Measurements from ENCODE around the gene RAI1.

Gene RAI1

DNA sequence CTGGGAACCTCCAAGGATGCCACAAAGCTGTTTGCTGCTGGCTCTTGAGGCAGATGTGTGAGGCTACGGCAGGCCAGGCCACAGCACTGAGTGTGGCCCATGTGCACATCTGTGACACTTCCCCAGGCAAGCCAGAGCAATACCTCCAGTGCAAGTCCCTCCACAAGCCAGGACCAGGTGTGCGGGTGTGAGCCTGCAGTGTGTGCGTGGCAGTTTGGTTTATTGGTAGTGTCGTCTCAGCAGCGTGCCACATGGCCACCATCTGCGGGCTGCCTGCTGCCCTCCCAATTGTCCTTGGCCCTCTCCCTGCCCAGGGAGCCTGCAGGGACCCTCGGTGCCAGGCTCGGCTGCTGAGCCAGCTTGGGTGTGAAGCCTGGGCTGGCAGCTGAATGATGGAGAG is 165.4 kb downstream of the RAI1 start:
- TF ChIP-seq FOXP2 (optimal IDR thresholded peaks at IDR 0.05; ENCODE audit: control extremely low read depth, extremely low read length, insufficient read depth): no peak
- no peak for TF ChIP-seq POLR2AphosphoS5 (IDR thresholded peaks at IDR 0.05; ENCODE audit: borderline replicate concordance, low read depth, low read length)
- TF ChIP-seq EZH2 (IDR thresholded peaks at IDR 0.05): no peak
- H3K36me3 ChIP-seq (ENCODE audit: insufficient read depth, low read length): no peaks in the 10 kb centered on the region
- no peaks in the 10 kb centered on the region for H3K9me3 ChIP-seq (ENCODE audit: low read depth, low read length)
- H3K9ac ChIP-seq (ENCODE audit: insufficient read length): no peak overlapping the region
- no peak overlapping the region for H3K4me3 ChIP-seq
- no peak for DNase-seq (ENCODE audit: low read depth, low spot score)
- H3K27ac ChIP-seq: no peak overlapping the region

- no peak overlapping the region for H3K4me3 ChIP-seq
- DNase-seq (ENCODE audit: low read depth, low spot score): no peak
- H3K9me3 ChIP-seq (ENCODE audit: low read depth, low read length): no peaks in the 10 kb centered on the region
- TF ChIP-seq EZH2 (IDR thresholded peaks at IDR 0.05): no peak
- TF ChIP-seq POLR2AphosphoS5 (IDR thresholded peaks at IDR 0.05; ENCODE audit: borderline replicate concordance, low read depth, low read length): no peak
- no peak for TF ChIP-seq FOXP2 (optimal IDR thresholded peaks at IDR 0.05; ENCODE audit: control extremely low read depth, extremely low read length, insufficient read depth)
- H3K27ac ChIP-seq: no peak overlapping the region
- H3K9ac ChIP-seq (ENCODE audit: insufficient read length): no peak overlapping the region
- H3K36me3 ChIP-seq (ENCODE audit: insufficient read depth, low read length): no peaks in the 10 kb centered on the region
These were observed 165.9 kb downstream of the RAI1 start for GRCh38 chr17:17847118-17847689.

DNA sequence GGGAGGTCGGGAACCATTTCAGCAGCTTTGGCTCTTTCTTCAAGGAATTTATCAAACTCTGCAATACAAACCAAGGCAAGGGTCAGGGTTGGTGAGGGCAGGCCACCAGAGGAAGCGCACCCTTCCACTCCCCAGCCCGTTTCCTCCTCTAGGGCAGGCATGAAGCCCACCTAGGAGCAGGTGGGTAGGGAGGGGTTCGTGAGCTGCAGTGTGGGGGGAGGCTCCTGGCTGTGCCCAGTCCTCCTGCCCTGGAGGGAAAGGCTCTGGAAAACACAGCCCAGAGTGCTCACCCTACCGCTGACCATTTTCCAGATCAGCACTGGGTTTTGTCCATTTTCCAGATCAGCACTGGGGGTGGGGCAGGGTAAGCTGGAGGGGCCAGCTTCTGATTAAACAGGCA is 166.5 kb downstream of the RAI1 start:
- no peak overlapping the region for H3K9ac ChIP-seq (ENCODE audit: insufficient read length)
- DNase-seq (ENCODE audit: low read depth, low spot score): no peak
- no peaks in the 10 kb centered on the region for H3K9me3 ChIP-seq (ENCODE audit: low read depth, low read length)
- no peak overlapping the region for H3K27ac ChIP-seq
- TF ChIP-seq POLR2AphosphoS5 (IDR thresholded peaks at IDR 0.05; ENCODE audit: borderline replicate concordance, low read depth, low read length): no peak
- no peak for TF ChIP-seq FOXP2 (optimal IDR thresholded peaks at IDR 0.05; ENCODE audit: control extremely low read depth, extremely low read length, insufficient read depth)
- no peak for TF ChIP-seq EZH2 (IDR thresholded peaks at IDR 0.05)
- H3K36me3 ChIP-seq (ENCODE audit: insufficient read depth, low read length): no peaks in the 10 kb centered on the region
- H3K4me3 ChIP-seq: no peak overlapping the region

DNA sequence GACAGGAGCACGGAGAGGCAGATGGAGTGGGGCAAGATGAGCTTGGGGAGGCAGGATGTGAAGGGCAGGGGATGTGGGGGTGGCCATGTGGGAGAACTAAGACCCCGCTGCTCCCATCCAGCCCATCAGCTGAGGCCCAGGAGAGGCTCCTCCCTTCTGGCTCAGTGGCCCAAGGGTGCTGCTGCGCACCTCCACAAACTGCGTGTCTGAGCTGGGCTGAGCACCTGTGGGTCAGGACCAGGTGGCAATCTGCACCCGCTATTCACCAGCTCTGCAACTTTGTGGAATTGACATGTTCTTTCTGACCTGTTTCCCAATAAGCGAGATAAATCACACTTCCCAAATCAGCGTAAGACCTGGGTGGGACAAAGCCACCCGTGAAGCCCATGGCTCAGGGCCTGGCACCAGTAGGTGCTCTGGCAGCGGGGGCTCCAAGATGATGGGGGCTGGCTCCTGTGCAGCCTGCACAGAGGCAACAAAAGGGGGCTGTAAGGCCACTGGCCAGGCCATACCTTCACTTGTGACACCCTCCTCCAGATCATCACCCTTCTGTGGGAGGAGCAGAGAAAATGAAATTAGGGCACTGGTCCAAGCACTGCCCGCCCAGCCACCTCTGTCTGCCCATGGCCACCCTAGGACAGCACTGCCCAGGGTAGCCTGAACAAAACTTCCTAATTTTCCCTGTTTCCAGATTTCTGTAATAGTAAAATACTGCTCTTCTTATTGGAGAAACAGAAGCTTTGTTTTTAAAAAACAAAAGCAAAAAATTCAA is 167.2 kb downstream of the RAI1 start:
- H3K4me3 ChIP-seq: no peak overlapping the region
- TF ChIP-seq FOXP2 (optimal IDR thresholded peaks at IDR 0.05; ENCODE audit: control extremely low read depth, extremely low read length, insufficient read depth): no peak
- no peak for TF ChIP-seq EZH2 (IDR thresholded peaks at IDR 0.05)
- no peak for TF ChIP-seq POLR2AphosphoS5 (IDR thresholded peaks at IDR 0.05; ENCODE audit: borderline replicate concordance, low read depth, low read length)
- H3K9me3 ChIP-seq (ENCODE audit: low read depth, low read length): no peaks in the 10 kb centered on the region
- H3K36me3 ChIP-seq (ENCODE audit: insufficient read depth, low read length): no peaks in the 10 kb centered on the region
- H3K9ac ChIP-seq (ENCODE audit: insufficient read length): no peak overlapping the region
- no peak for DNase-seq (ENCODE audit: low read depth, low spot score)
- peak overlapping the region; percentile 91 for H3K27ac ChIP-seq

- TF ChIP-seq EZH2 (IDR thresholded peaks at IDR 0.05): no peak
- peak; percentile 37 for TF ChIP-seq FOXP2 (optimal IDR thresholded peaks at IDR 0.05; ENCODE audit: control extremely low read depth, extremely low read length, insufficient read depth)
- no peak for TF ChIP-seq POLR2AphosphoS5 (IDR thresholded peaks at IDR 0.05; ENCODE audit: borderline replicate concordance, low read depth, low read length)
These were observed 168.0 kb downstream of the RAI1 start for GRCh38 chr17:17849147-17849820.

DNA sequence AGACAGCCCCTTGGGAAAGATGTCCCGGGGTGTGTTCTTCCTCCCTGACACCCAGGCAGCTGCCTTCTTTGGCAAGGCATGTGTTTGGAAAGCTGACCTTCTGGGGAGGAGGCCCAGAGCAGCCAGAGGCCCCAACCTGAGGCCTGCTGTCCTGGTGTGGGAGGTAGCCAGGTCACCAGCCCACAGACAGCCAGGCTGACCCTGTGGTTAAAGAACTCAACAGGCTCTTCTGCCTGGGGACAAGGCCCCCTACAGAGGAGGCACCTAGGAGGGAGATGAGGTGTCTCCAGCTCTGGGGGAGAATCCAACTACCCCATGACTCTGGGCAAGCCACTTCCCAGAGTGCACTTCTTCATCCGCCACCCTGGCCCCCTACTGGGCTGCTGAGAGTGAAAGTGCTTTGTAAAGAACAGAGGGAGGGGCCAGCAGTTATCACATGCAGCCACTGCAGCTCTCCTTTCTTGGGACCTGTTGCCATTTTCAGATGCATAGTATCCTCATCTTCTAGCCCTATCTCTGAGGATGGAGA is 168.7 kb downstream of the RAI1 start:
- peak; percentile 32 for DNase-seq (ENCODE audit: low read depth, low spot score)
- no peak overlapping the region for H3K4me3 ChIP-seq
- no peak for TF ChIP-seq POLR2AphosphoS5 (IDR thresholded peaks at IDR 0.05; ENCODE audit: borderline replicate concordance, low read depth, low read length)
- no peak for TF ChIP-seq EZH2 (IDR thresholded peaks at IDR 0.05)
- no peak for TF ChIP-seq FOXP2 (optimal IDR thresholded peaks at IDR 0.05; ENCODE audit: control extremely low read depth, extremely low read length, insufficient read depth)
- peak overlapping the region; percentile 32 for H3K9ac ChIP-seq (ENCODE audit: insufficient read length)
- no peaks in the 10 kb centered on the region for H3K36me3 ChIP-seq (ENCODE audit: insufficient read depth, low read length)
- no peaks in the 10 kb centered on the region for H3K9me3 ChIP-seq (ENCODE audit: low read depth, low read length)
- peak overlapping the region; percentile 91 for H3K27ac ChIP-seq

More at GRCh38 chr17:17849147-17849820, 168.0 kb downstream of the RAI1 start:
- Histone ChIP-seq H3K4me3 (no peak overlapping the region), H3K9me3 (ENCODE audit: low read depth, low read length) (no peaks in the 10 kb centered on the region), H3K27ac (peak overlapping the region; percentile 91), H3K9ac (ENCODE audit: insufficient read length) (peak overlapping the region; percentile 32), H3K36me3 (ENCODE audit: insufficient read depth, low read length) (no peaks in the 10 kb centered on the region)
- DNase-seq (ENCODE audit: low read depth, low spot score): no peak

GRCh38 chr17:17851103-17852002 is 170.1 kb downstream of the RAI1 start:
- no peak for DNase-seq (ENCODE audit: low read depth, low spot score)
- H3K9ac ChIP-seq (ENCODE audit: insufficient read length): peak overlapping the region; percentile 37
- H3K36me3 ChIP-seq (ENCODE audit: insufficient read depth, low read length): no peaks in the 10 kb centered on the region
- H3K9me3 ChIP-seq (ENCODE audit: low read depth, low read length): no peaks in the 10 kb centered on the region
- no peak for TF ChIP-seq POLR2AphosphoS5 (IDR thresholded peaks at IDR 0.05; ENCODE audit: borderline replicate concordance, low read depth, low read length)
- TF ChIP-seq EZH2 (IDR thresholded peaks at IDR 0.05): no peak
- no peak for TF ChIP-seq FOXP2 (optimal IDR thresholded peaks at IDR 0.05; ENCODE audit: control extremely low read depth, extremely low read length, insufficient read depth)
- peak overlapping the region; percentile 71 for H3K27ac ChIP-seq
- H3K4me3 ChIP-seq: no peak overlapping the region
